Loucy (cell line): ENCODE measurements around the gene SERPINA12.

Experiments
- H2AFZ ChIP-seq: fragments of 200-600 bp; sonication (generic); 2 replicates; pipeline ENCODE4 v1.6.0; 2016; ENCODE audit warnings: antibody characterized with exemption, mild to moderate bottlenecking, low read length, moderate library complexity
- H3F3A ChIP-seq: fragments of 200-600 bp; 2 replicates; pipeline ENCODE4 v1.6.0; 2016; ENCODE audit warnings: antibody characterized with exemption, low read depth, mild to moderate bottlenecking
- H3K27me3 ChIP-seq: fragments of 200-600 bp; sonication (generic); 2 replicates; pipeline ENCODE4 v1.6.1; 2014; ENCODE audit warnings: low read length, mild to moderate bottlenecking; ENCODE audit not compliant: insufficient read depth, poor library complexity, severe bottlenecking
- H3K36me3 ChIP-seq: fragments of 200-600 bp; sonication (generic); 2 replicates; pipeline ENCODE4 v1.6.1; 2016; ENCODE audit warnings: low read length; ENCODE audit not compliant: insufficient read depth
- H3K4me1 ChIP-seq: fragments of 200-600 bp; sonication (generic); 2 replicates; pipeline ENCODE4 v1.5.1; 2014; ENCODE audit warnings: low read length, mild to moderate bottlenecking; ENCODE audit not compliant: insufficient read depth, poor library complexity, severe bottlenecking
- H3K4me2 ChIP-seq: fragments of 200-600 bp; sonication (generic); 2 replicates; pipeline ENCODE4 v1.6.0; 2014; ENCODE audit warnings: antibody characterized with exemption, low read length, low read depth, mild to moderate bottlenecking; ENCODE audit not compliant: poor library complexity, severe bottlenecking
- H3K4me3 ChIP-seq: fragments of 200-600 bp; sonication (generic); 2 replicates; pipeline ENCODE4 v1.5.1; 2014; ENCODE audit warnings: low read length, mild to moderate bottlenecking, mixed read lengths; ENCODE audit not compliant: poor library complexity, severe bottlenecking
- H3K79me2 ChIP-seq: fragments of 200-600 bp; sonication (generic); 2 replicates; pipeline ENCODE4 v1.6.1; 2014; ENCODE audit warnings: low read length; ENCODE audit not compliant: insufficient read depth
- H3K9ac ChIP-seq: fragments of 200-600 bp; sonication (generic); 2 replicates; pipeline ENCODE4 v1.6.0; 2014; ENCODE audit warnings: mild to moderate bottlenecking, low read depth, low read length, moderate library complexity; ENCODE audit not compliant: poor library complexity, severe bottlenecking
- H3K9me2 ChIP-seq: fragments of 200-600 bp; sonication (generic); replicated peaks from 2 replicates; pipeline ENCODE4 v1.6.1; 2016; ENCODE audit warnings: low read depth, low read length, mixed read lengths
- H3K9me3 ChIP-seq: fragments of 200-600 bp; sonication (generic); 2 replicates; pipeline ENCODE4 v1.6.1; 2014; ENCODE audit warnings: mild to moderate bottlenecking, antibody characterized with exemption, low read length, low read depth; ENCODE audit not compliant: insufficient read depth
- H4K20me1 ChIP-seq: fragments of 200-600 bp; sonication (generic); 2 replicates; pipeline ENCODE4 v1.6.0; 2014; ENCODE audit warnings: antibody characterized with exemption, low read length, mild to moderate bottlenecking; ENCODE audit not compliant: insufficient read depth, poor library complexity, severe bottlenecking
- CTCF ChIP-seq: fragments of 200-600 bp; sonication (generic); conservative IDR thresholded peaks from 2 replicates; pipeline ENCODE4 v1.5.1; 2014; ENCODE audit warnings: mild to moderate bottlenecking, antibody characterized with exemption, low read length
- EZH2phosphoT487 ChIP-seq: fragments of 200-600 bp; IDR thresholded peaks from 2 replicates; pipeline ENCODE4 v1.6.1; 2018; ENCODE audit warnings: antibody characterized with exemption, mild to moderate bottlenecking, moderate library complexity, borderline replicate concordance

SERPINA12 gene

DNA sequence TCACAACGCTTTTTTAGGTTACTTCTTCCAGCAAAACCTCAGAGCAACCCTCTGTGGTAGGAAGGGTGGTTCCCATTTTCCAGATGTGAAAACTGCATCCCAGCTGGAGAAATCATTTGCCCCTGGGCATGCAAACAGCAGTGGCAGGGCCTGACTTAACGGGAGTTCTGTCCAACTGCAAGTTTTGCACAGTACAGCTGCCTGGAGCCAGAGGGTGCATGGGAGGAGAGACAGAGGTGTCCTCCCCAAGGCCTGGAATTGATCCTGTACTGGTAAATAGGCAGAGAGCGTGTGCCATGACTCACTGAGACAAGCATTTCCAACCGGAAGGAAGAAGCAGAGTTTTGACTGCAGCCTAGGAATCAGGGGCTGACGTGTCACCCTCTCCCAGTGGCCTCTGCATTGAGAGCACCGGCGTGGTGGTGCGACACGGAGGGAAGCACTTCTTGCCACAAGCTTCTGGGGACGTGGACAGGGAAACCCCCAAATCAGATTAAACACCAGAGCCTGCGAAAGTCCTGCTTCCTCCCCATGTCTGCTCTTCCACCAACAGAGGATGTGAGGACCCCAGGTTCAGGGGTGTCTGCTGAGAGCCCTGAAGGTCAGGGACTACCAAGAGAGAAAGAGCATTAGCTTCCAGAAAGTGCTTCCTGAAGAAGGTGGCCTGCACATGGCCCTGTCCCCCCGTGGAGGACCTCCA is 33.0 kb upstream of the SERPINA12 start:
- H2AFZ ChIP-seq = no peak overlapping the region

DNA sequence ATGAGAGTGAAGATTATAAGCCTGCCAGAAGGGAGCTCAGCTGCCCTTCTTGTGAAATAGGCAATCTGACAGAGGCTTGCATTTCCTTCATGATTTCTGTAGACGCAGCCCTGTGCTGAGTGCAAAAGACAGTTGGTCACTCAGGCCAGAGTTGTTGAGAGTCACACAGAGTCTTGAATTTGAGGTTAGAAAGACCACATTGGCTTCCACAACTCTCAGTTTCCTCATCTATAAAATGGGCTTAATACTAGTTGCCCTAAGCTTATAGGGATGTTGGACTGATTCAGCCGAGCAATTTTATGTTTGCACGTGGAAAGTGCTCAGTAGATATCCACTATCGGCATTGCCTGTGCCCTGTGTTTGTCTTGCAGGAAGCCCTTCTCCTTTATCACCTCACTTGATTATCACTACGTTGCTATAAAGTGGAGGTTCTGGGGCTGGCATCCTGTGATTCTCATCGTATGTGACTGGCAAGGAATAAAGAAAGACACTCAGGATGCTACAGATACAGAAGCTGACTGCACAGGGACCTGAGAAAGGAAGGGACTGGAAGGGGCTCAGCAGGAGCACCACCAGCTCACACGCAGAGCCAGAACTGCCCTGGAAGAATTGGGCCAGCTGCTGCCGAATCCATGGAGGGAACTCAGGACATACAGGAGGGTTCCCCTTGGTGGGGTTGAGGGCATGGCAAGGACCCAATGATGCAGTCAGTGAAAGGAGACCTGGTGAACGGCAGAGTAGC is 32.1 kb upstream of the SERPINA12 start:
- TF ChIP-seq CTCF = no peak
- no peak for TF ChIP-seq EZH2phosphoT487
- no peak overlapping the region for H3K9ac ChIP-seq
- no peaks in the 10 kb centered on the region for H4K20me1 ChIP-seq
- H2AFZ ChIP-seq = no peak overlapping the region
- no peaks in the 10 kb centered on the region for H3K4me1 ChIP-seq
- no peaks in the 10 kb centered on the region for H3K27me3 ChIP-seq
- no peak overlapping the region for H3K4me3 ChIP-seq
- H3K9me2 ChIP-seq = no peaks in the 10 kb centered on the region
- H3K9me3 ChIP-seq = no peaks in the 10 kb centered on the region; the same call in 1 of the 2 replicates
- H3K36me3 ChIP-seq = no peaks in the 10 kb centered on the region
- H3K4me2 ChIP-seq = no peak overlapping the region
- no peaks in the 10 kb centered on the region for H3K79me2 ChIP-seq
- no peaks in the 10 kb centered on the region for H3F3A ChIP-seq

More for the DNA sequence above, 33.0 kb upstream of the SERPINA12 start:
- H3K27me3 ChIP-seq = no peaks in the 10 kb centered on the region
- H3K9me2 ChIP-seq = no peaks in the 10 kb centered on the region
- H3K4me1 ChIP-seq = no peaks in the 10 kb centered on the region
- H3K36me3 ChIP-seq = no peaks in the 10 kb centered on the region
- no peaks in the 10 kb centered on the region for H3F3A ChIP-seq
- no peaks in the 10 kb centered on the region for H4K20me1 ChIP-seq
- no peak overlapping the region for H3K4me2 ChIP-seq
- no peak overlapping the region for H3K4me3 ChIP-seq
- TF ChIP-seq EZH2phosphoT487 = no peak
- TF ChIP-seq CTCF = no peak
- H3K9me3 ChIP-seq = no peaks in the 10 kb centered on the region; the same call in 1 of the 2 replicates
- H3K79me2 ChIP-seq = no peaks in the 10 kb centered on the region
- no peak overlapping the region for H3K9ac ChIP-seq

DNA sequence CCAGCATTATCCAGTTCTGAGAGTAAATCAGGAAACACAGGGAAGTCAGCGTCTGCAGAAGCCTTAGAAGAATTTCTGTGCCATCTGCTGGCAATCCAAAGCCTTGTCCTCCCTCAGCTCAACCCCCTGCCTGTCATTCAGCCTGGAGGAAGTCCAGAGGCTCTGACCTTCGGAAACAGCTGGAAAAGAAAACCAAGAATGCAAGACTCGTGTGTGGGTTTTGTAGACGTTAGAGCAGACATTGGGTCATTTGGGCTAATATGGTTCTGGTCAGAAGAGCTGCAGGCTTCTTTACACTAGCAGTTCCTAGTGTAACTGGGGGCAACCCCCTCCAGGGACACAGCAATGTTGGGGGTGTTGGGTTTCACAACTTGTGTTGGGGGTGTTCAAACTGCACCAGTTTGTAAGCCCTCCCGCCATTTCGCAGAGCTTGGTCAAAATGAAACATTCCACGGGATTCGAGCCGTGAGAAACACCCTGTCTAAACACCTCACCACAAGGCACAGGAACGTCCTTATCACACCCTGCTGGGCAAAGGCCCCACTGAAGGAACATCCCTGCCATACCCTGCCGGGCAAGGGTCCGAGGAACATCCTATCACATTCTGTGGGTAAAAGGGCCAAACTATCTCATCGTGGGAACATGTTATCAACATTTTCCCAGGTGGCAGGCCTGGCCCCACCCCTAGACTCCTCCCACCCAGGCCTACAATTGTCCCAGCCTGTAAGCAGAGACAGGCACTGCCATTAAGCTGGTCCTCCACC is 30.9 kb upstream of the SERPINA12 start:
- no peak overlapping the region for H3K9ac ChIP-seq
- no peak overlapping the region for H2AFZ ChIP-seq
- no peak overlapping the region for H3K4me2 ChIP-seq
- no peaks in the 10 kb centered on the region for H4K20me1 ChIP-seq
- no peaks in the 10 kb centered on the region; the same call in 1 of the 2 replicates for H3K9me3 ChIP-seq
- TF ChIP-seq CTCF (no peak), EZH2phosphoT487 (no peak)
- H3F3A ChIP-seq = no peaks in the 10 kb centered on the region
- H3K4me1 ChIP-seq = no peaks in the 10 kb centered on the region
- H3K9me2 ChIP-seq = no peaks in the 10 kb centered on the region
- H3K36me3 ChIP-seq = no peaks in the 10 kb centered on the region
- H3K27me3 ChIP-seq = no peaks in the 10 kb centered on the region
- no peak overlapping the region for H3K4me3 ChIP-seq
- H3K79me2 ChIP-seq = no peaks in the 10 kb centered on the region
